RPMI8226 (cell line): ENCODE data around the gene C2orf69.
A peak's percentile ranks its signal among the peaks of the same experiment; 100 is the strongest.

Experiments used
- DNase-seq: peaks from one replicate; pipeline ENCODE4 v3.0.0-alpha.2; 2015

Gene C2orf69

DNA sequence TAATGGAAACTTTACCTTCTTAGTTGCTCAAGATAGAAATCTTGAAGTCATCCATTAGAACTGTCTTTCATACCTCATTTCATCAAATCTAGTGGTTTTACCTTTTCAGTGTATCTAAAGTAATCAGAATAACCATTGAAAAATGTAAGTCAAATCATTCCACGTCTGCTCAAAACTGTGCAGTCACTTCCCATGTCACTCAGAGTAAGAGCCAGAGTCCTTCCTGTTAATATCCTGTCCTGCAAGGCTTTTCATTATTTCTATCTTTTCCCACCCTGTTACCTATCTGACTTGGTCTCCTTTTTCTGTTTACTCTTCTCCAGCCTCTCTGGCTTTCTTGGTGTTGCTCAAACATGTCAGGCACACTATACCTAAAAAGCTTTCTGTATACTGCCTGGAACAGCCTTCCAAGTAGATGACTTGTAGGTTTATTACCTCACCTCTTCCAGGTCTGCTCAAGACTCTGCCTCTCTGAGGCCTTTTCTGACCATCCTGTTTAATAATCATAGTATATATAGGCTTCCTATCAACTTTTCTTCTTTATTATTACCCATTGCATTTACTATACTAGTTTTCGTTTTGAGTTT lies 3.4 kb downstream of the C2orf69 start:
- DNase-seq = no peak

DNA sequence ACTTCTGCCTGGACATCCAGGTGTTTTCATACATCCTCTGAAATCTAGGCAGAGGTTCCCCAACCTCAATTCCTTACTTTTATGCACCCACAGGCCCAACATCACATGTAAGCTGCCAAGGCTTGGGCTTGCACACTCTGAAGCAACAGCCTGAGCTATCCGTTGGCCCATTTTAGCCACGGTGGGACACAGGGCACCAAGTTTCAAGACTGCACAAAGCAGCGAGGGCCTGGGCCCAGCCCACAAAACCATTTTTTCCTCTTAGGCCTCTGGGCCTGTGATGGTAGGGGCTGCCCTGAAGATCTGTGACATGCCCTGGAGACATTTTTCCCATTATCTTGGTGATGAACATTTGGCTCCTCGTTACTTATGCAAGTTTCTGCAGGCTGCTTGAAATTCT lies 5.9 kb downstream of the C2orf69 start:
- DNase-seq = no peak

GRCh38 chr2:199922856-199923255 lies 11.8 kb downstream of the C2orf69 start:
- DNase-seq = no peak

DNA sequence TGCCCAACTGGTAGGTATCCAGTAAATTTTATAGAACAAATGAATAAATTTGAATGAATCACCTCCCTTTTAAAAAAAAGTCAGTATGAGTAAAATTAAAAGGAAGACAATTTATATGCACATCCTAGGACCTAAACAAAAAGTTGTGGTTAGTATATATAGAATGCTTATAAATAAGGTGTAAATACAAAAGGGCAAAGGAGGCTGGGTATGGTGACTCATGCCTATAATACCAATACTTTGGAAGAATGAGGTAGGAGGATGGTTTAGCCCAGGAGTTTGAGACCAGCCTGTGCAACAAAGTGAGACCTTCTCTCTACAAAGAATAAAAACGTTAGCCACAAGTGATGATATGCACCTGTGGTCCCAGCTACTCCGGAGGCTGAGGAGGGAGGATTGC lies 12.8 kb downstream of the C2orf69 start:
- DNase-seq = no peak

DNA sequence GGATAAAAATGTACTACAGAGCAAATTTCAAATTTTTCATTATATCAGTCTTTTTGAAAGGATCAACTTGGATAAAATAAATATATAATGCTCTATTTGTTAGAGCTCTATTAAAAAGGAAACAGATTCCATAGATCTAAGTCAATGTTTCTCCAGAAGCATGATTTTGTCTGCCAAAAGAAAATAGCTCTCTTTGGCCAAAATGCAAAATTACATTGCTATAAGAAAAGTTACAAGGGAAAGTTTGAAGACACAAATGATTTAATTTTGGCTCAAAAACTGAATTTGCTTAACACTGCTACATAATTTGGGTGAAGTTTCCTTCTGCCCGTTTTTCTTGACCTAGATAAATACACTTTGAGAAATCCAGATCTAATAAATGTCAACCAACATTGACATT lies 15.7 kb downstream of the C2orf69 start:
- DNase-seq = no peak

DNA sequence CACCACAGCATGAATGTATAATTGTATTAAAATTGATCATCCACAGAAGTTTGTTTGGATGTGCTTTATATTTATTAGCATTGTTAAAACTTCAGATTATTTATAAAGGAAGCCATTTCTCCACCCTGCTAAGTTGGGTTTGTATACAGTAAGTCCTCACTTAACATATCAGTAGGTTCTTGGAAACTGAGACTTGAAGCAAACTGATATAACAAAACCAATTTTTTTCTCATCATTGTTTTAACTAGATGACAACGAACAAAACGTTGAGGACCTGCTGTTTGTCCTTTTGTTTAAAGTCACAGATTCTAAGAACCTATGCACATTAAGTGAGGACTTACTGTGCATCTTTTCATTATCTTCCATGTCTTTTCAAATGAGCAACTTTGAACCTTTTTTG lies 17.1 kb downstream of the C2orf69 start:
- DNase-seq = no peak

DNA sequence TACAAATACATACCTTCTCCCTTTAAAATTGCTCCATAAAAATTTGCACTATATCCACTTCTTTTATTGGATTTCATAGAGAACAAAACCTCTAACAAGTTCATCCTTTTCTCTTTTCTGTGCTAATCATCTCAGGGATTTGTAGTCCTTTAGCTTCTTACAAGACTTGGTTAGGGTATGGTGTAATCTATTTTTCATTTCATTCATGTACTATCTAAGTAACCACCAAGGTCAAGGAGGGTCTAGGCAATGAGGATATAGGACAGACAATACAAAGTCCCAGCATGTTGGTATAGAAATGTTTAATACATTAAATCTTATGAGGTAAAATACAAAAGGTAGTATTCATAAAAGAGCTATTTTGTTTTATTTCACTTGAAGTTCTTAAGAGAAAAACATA lies 17.5 kb downstream of the C2orf69 start:
- no peak for DNase-seq

DNA sequence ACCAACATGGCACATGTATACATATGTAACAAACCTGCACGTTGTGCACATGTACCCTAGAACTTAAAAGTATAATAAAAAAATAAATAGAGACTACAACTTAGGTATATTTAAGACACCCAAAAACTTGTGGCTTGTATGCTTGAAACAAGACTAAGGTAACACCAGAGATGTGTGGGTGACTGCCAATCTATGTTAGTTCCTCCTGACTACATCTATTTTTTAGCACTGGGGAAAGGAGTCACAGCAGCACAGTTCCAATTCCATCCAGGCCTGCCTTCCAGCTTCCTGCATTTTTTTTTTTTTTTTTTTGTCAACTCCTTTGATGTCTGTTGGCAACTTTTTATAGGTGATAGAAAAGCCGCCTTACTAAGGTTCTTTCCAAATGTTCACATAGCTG lies 18.2 kb downstream of the C2orf69 start:
- DNase-seq = no peak

DNA sequence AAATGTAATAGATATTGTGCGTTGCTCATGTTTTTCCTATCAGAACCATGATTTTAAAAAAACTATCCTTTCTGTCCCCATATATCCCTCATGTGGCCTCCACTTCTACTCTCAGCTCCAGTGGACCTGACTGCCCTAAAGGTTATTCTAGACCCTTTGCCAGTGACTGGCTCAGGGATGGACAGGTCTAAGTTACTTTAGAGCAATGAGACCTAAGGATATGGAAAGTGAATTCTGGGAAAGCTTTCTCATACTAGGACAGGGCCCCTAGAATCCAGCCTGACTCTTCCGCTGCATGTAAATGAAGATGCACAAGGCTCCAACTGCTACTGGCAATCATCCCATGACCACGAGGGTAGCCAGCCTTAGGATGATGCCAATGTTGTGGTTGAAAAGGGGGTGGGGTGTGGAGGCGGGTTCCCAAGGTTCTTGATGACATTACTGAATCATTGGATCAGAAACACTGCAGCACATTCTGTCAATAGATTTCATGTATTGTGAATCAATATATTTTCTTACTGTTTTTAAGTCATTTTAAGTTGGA lies 21.3 kb downstream of the C2orf69 start:
- DNase-seq = no peak

GRCh38 chr2:199933466-199933865 lies 22.4 kb downstream of the C2orf69 start:
- no peak for DNase-seq

DNA sequence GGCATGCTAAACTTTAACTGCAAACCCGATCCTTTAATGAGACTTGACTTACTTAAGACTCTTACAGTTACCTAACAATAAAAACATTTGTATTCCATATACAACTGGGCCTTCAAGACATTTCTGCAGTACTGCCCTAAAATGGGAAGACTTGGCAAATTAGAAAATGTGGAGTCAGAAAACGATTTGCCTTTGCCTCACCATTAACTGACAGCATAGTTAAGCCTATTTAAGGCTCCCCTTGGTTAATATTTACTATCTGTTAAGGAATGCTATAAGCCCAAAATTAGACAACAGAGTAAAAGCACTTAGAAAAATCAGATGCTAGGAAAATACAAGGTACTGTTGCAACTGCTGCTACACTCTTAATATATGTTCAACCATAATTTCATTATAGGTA lies 25.5 kb downstream of the C2orf69 start:
- DNase-seq = no peak

DNA sequence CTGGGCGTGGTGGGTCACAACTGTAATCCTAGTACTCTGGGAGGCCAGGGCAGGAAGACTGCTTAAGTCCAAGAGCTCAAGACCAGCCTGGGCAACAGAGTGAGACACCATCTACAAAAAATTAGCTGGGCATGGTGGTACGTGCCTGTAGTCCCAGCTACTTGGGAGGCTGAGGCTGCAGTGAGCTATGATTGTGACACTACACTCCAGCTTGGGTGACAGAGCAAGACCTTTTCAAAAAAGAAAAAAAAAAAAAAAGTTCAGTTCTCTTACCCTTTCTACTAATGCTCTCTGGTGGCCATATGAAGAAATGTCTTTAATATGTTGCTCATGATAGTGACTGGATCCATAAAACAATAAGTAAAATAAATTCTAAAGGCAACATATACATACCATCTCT lies 29.3 kb downstream of the C2orf69 start:
- DNase-seq = peak; percentile 15

GRCh38 chr2:199943373-199943772 lies 32.3 kb downstream of the C2orf69 start:
- no peak for DNase-seq

DNA sequence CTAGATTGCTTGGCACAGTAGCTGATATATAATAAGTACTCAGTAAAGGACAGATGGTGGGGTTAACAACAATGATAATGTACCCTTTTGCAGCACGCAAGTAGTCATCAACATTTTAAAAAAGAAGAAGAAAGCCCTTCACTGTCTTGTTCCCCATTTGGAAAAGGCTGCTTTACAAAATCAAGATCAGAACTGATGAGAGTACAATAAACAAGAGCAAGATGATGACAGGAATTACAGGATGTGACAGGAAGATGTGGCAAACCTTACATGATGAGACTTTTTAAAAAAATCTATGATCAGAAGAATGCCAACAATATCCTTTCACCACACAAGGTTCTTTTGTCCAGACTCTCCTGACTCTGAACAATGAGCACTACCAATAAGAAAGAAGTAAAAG lies 35.1 kb downstream of the C2orf69 start:
- no peak for DNase-seq

- no peak for DNase-seq
These were observed 35.7 kb downstream of the C2orf69 start for GRCh38 chr2:199946836-199947235.

GRCh38 chr2:199950396-199950795 lies 39.3 kb downstream of the C2orf69 start:
- DNase-seq = no peak

GRCh38 chr2:199951023-199951422 lies 39.9 kb downstream of the C2orf69 start:
- no peak for DNase-seq

- no peak for DNase-seq
These were observed 43.9 kb downstream of the C2orf69 start for GRCh38 chr2:199955007-199955338.

- DNase-seq = peak; percentile 85
These were observed 44.4 kb downstream of the C2orf69 start, which contains the start of the genes MAIP1 and TYW5 for GRCh38 chr2:199955339-199956061. TSS of gene MAIP1 (plus strand) at chr2:199955582. CDS start at chr2:199955799, 217 bp downstream. TSS of gene TYW5 (minus strand) at chr2:199955491. CDS start at chr2:199955470, 21 bp downstream.

DNA sequence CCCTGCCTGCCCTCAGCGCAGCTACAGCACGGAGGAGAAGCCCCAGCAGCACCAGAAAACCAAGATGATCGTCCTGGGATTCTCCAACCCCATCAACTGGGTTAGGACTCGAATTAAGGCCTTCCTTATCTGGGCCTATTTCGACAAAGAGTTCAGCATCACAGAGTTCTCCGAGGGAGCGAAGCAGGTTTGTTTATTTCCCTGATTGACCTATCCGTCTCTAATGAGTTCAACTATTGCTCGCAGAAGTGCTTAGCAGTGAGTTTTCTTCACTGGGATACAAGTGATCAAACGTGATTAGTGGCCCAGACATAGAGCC lies 44.9 kb downstream of the C2orf69 start:
- DNase-seq = no peak

GRCh38 chr2:199958014-199958413 lies 46.9 kb downstream of the C2orf69 start:
- no peak for DNase-seq

GRCh38 chr2:199962203-199962602 lies 51.1 kb downstream of the C2orf69 start:
- no peak for DNase-seq

GRCh38 chr2:199966405-199966804 lies 55.3 kb downstream of the C2orf69 start:
- DNase-seq = no peak

DNA sequence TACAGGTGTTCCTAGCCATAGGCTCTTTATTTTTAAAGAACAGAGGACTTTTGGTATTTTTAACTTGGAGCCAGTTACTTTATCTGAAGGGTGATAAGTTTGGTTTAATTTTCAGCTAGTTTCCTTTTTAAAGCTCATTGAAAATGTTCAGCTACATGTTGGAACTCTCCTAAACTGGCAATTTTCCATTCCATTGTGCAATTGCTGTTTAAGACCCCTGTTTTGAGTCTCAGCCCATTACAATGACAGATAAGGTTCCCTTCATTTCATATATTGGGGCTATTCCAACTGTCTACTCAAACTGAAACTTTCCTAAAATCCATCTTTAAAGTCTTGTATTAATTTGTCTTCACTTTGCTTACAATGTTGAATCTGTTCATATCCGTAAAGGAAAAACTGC lies 55.9 kb downstream of the C2orf69 start:
- DNase-seq = no peak

DNA sequence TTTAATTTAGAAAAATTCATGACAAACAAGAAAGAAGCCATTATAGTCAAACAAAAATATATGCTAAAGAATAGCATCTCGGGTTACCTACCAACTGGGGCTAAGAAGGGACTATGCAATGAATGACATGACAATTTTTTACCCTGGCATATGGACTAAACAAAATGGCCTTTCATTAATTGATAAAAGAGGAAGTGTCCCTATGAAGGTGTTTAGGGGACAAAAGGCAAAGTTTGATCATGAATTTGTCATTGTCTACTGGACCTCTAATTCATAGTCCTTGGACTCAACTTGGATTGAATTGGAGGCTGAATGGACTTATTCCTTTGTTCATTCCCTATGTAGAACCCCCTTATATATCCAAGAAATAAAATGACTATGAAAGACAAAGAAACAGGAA lies 57.0 kb downstream of the C2orf69 start:
- DNase-seq = no peak
